ENCODE data around the gene METTL16.

The METTL16 gene

DNA sequence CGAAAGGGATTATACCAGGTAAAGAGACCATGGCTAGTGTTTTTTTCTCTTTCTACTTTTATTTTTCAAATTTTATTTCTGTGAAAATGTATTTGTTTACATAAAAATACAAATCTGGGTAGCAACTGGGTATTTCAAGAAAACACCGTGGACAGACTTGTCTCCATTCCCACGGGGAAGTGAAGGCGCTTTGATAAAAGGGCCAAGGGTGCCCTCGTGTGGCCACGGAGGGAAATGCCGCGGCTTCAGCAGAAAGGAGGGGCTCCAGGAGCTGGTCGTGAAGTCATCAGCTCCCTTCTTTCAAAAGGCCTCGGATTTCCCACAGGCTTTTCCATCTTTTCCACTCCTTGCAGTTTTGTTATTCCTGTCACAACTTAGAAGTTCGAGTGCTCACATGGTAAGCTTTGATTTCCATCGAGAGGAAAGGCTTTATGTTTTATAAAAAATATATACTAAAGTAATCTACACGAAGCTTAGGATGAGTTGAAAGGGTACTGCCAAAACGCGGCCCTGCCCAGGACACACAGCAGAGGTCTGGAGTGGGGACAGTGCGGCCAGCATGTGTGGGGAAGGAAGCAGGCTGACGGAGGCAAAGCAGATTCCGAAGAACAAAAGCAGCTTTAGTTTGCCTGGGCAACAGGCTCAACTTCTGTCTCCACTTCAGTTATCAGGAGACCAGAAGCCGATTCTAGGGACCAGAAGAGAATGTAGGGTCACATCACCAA is 95.5 kb downstream of the METTL16 start:
- peak; percentile 58 to 87 (median 86) for DNase-seq (ENCODE audit: low read depth in 2 of 3, low spot score in 2 of 3)

GRCh38 chr17:2415081-2415480 is 96.6 kb downstream of the METTL16 start:
- no peak for DNase-seq (ENCODE audit: low read depth in 2 of 3, low spot score in 2 of 3)

DNA sequence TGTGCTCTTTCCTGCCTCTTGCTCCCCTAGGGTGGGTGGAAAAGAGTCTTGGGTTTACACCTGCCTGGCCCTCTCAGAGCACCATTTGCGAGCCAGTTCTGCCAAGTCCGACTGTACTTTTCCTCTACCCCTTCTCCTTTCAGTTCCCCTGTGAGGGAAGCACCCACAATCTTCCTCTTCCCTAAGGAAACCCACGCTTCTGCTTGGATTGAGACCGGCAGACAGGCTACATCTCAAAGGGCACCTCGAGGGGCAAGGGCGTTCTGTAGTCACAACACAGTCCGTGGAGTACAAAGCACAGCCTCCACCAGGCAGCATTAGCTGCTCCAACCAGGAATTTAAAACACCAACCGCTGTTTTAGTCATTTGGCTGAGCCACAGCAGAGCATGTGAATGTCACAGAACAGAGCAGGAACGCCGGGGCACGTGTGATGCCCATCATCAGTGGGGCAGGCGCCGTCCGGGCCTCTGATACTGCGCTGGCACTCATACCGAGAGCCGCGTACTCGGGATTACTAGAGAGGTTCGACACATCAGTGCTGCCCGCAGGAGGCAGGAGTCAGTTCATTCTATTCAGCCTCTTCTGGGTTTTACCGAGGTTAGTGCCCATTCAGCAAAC is 97.1 kb downstream of the METTL16 start:
- no peak for DNase-seq (ENCODE audit: low read depth in 2 of 3, low spot score in 2 of 3)

DNA sequence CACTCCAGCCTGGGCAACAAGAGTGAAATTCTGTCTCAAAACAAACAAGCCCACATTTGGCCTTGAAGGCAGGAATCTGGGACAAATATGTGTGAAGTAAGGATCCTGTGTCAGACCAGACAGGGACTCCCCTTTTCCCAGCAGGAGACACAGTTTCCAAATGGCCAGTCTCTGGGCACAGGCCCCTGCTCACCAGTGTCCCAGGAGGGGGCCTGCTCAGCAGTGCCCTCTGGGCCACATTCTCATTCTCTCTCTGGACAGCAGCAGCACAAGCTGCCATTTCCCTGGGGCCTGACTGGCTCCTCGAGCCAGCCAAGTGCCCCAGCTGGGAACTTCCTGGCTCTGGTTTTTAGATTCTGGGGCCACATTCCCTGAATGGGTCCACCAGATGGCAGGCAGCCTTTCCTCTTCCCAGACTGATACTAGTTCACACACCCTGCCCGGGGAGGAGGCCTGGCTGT is 99.1 kb downstream of the METTL16 start:
- DNase-seq (ENCODE audit: low read depth in 2 of 3, low spot score in 2 of 3), result no peak

DNA sequence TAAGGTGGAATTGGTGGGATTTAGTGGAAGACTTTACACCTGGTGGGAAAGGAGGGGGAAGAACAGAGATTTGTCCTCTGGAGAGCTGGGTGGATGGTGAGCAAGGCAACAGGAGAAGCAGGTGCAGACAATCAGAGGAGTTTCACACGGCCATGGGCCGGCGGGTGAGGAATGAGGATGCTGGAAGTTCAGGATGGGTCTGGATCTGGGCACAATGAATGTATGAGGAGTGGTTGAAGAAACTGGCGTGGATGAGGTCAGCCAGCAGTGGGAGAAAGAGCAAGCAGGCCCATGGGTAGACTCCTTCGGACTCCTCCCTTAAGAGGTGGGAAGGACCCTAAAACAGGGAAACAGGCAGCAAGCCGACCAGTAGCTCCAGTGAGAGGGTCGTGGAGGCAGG is 100.7 kb downstream of the METTL16 start:
- no peak for DNase-seq (ENCODE audit: low read depth in 2 of 3, low spot score in 2 of 3)

DNA sequence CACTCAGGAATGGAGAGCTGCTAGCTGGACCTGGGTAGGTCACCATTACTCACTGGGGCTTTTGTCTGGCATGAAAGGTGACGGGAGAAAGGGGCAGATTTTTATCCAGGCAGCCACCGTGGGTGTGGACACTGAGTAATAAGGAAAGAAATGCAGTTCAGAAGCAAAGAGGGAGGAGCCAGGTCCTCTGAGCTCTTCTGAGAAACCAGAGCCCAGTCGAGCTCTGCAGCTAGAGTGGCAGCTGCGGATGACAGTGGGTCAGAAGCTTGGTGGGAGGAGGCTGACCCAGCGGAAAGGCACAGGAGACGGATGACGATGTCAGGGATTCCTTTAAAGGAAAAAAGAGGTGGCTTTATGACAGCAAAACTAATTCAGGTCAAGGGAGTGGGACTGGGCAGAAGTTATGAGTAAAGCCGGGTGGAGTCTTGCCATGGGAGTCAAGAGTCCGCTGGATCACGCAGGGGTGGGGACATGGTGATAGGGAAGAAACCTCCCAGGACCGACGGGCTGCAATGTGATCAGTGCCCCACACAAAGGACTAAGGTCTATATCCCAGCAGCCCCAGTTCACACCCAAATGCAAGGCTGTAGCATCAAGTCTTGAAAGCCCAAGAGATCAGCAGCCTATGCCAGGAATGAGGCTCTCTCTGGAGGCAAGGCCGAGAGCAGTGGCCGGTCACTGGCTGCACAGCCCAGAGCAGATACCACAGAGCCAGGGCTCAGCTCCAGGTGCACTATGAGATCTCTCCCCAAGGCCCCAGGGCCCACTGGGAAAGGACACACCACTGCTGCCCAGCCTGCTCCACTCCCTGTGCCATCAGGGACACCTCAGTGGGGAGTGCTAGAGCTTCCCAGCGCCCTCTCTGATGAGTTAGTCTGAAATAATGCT is 104.5 kb downstream of the METTL16 start:
- no peak for DNase-seq (ENCODE audit: low read depth in 2 of 3, low spot score in 2 of 3)

DNA sequence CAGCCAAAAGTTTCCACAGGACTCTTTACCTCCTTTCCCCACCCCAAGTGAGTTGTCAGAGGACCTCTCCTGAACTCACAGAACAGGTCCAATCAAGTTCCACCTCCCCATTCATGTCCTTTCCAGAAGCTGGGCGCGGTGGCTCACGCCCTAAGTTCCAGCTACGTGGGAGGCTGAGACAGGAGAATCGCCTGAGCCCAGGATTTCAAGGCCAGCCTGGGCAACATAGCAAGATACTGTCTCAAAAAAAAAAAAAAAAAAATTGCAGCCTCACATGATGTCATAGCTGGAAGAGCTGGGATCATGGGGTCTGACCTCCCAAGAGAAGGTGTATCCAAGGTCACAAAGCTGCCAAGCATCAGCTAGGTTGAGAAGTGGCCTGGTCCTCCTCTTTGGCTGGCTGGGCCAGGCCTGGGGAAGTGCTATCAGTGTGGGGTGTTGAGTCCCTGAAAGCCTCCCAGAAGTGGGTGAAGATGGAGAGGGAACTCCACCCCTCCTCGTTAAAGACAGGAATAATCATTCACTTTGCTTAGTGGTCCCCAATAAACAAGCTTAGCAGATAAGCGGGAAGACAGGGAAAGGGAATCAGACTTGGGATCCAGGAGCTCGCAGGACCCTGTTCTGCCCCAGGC is 105.3 kb downstream of the METTL16 start:
- DNase-seq (ENCODE audit: low read depth in 2 of 3, low spot score in 2 of 3), result no peak

- DNase-seq (ENCODE audit: low read depth in 2 of 3, low spot score in 2 of 3), result no peak
These were observed 106.3 kb downstream of the METTL16 start for GRCh38 chr17:2405247-2405926.

DNA sequence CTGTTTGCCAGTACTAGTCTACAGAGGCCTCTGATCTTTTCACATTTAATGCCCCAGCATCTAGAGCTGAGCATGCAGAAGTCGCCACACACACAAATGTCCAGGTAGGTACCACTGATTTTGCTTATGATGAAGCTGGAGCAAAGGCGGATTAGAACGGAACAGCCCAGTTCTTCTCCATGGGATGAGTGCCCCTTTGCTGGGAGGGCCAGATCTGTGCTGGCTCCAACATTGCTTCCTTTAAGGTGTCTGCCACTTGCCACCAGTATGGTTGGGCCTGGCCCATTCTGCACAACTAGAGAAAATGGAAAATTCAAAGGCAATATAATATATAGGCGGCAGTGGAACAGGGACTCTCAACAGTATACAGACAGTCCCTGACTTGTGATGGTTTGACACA is 108.6 kb downstream of the METTL16 start:
- DNase-seq (ENCODE audit: low read depth in 2 of 3, low spot score in 2 of 3), result no peak

DNA sequence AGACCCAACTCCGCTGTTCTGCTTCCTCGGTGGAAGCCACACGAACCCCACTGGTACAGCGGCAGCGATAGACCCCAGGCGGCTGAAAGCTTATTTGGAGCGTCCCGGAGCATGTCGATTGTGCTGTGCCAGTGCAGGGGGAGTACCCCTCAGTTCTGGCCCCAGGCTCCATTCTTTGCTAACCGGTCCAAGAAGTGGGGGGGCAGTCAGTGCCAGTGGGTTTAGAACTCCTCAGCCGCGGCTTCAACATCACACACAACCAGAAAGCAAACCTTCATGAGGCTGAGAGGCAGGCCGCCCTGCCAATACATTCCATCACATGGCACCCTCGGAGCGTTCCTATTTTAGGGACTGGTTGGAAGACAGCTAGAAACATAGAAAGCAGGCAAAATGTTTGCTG is 109.1 kb downstream of the METTL16 start:
- DNase-seq (ENCODE audit: low read depth in 2 of 3, low spot score in 2 of 3), result no peak

GRCh38 chr17:2401426-2402221 is 110.1 kb downstream of the METTL16 start:
- peak; percentile 93 to 98 (median 96) for DNase-seq (ENCODE audit: low read depth in 2 of 3, low spot score in 2 of 3)

DNA sequence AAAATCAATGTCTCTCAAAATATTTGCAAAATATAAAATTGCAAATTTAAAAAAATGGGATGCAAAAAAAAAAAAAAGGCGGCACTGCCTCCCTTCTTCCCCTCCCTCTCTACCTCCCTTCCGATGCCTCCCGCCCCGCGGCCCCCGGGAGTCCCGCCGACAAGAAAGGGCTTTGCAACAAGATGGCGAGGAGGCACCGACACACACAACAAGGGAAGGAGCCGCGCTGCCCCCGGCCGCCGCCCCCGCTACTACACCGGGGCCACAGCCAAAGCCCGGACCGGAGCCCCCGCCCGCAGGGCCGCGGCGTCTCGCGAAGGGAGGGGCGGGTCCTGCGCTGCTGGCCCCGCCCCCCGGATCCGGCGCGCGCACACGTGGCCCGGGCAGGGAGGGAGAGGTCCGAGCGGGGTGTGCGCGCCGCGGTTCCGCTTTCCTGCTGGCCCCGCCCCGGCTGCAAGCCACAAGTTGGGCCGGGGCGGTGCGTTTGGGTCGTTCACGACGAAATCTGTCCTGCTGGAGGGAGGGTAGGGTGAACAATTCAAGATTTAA is 110.7 kb downstream of the METTL16 start, which contains the start of gene MNT:
Gene MNT, minus strand, starts transcription at position 184 of the 549 bp plus-strand sequence. CDS start 348 bp downstream, outside the sequence.
- peak; percentile 73 to 90 (median 78) for DNase-seq (ENCODE audit: low read depth in 2 of 3, low spot score in 2 of 3)

GRCh38 chr17:2400474-2400866 is 111.2 kb downstream of the METTL16 start:
- no peak for DNase-seq (ENCODE audit: low read depth in 2 of 3, low spot score in 2 of 3)

DNA sequence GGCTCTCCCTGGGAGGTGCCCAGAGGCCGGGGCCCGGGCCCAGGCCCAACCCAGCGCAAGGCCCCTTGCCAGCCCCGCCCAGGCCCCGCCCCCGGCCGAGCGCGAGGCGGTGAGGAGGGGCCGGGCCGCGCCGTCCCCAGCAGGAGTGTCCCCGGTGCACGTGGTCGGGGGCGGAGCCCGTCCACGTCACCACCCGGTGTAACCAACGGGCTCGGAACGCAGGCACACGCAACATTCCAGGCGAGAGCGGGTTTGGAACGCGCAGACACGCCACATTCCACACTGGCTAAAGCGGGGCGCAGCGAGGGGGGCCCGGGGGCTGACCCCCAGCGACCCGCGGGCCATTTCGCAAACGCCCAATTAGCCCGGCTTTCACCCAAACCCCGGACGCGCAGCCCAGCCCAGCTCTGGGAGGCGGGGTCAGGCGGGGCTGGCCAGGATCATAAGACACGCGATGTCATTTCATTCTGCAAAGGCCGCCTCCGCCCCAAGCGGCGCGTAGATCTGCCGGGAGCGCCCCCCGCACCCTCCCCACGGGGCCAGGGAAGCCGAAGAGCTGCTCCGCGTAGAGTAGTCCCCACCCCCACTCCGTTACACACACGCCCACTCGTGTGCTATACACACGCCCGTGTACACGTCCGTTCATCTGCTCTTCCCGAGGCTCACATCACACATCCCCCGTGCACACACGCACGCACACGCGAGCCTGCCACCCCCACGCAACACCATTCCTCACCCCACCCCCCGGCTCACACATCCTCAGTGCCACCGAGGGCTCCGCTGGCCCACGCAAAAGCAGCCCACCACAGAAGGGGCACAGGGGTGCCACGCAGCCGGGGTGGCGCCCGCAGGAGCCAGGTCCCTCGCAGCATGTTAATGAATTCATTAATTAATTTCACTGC is 111.9 kb downstream of the METTL16 start:
- peak; percentile 83 to 90 (median 86) for DNase-seq (ENCODE audit: low read depth in 2 of 3, low spot score in 2 of 3)

- no peak for DNase-seq (ENCODE audit: low read depth in 2 of 3, low spot score in 2 of 3)
These were observed 112.8 kb downstream of the METTL16 start for GRCh38 chr17:2398655-2399571.

DNA sequence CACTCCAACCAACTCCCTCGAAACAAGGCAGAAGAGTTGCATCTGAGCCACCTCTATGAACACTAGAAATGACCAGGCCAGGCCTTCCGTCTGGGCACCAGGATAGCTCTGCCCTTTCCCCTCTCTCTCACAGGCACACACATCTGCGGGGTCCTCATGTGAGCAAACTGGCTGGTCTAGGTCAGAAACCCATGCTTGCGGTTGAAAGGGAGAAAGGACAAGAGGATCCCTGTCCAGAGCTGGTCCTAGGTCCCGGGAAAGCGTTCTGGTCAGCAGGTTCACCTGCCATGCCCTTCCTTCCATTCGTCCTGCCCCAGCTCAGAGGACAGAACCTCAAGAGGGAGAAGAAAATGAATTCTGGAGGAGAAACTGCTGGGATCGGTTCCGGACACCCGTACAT is 113.5 kb downstream of the METTL16 start:
- no peak for DNase-seq (ENCODE audit: low read depth in 2 of 3, low spot score in 2 of 3)

Data from activated CD8-positive, alpha-beta memory T cell treated with anti-CD3 and anti-CD28 coated beads for 48 hours (primary cell).